Colon (tissue), 2 donors: ENCODE measurements around the gene TBC1D24.
"Not testable (repeated sequence)": the region's sequence is repeated elsewhere in the genome, so short reads cannot be mapped to it uniquely, and the experiment has no call there.

Source experiments
- FAIRE-seq: peaks from 2 replicates; lab custom pipeline; 2012; peaks lifted over from hg19 to GRCh38; lab: Jason Lieb, UNC
- donor health status: control.
- donor health status: control.

Gene TBC1D24

GRCh38 chr16:2474877-2475412, at the start of gene TBC1D24:
Gene TBC1D24 (plus strand): TSS chr16:2475127. CDS start chr16:2496149, 21,022 bp downstream.
- no peak for FAIRE-seq

- no peak for FAIRE-seq
Measured at GRCh38 chr16:2425825-2426430, 49.0 kb upstream of the TBC1D24 start.

GRCh38 chr16:2426941-2427361, 48.0 kb upstream of the TBC1D24 start:
- no peak for FAIRE-seq

- FAIRE-seq, result no peak
Measured at GRCh38 chr16:2427526-2427925, 47.4 kb upstream of the TBC1D24 start.

GRCh38 chr16:2428051-2428783, 46.7 kb upstream of the TBC1D24 start:
- no peak for FAIRE-seq

GRCh38 chr16:2428784-2429033, 46.2 kb upstream of the TBC1D24 start:
- no peak for FAIRE-seq

- no peak for FAIRE-seq
Measured at GRCh38 chr16:2429034-2429770, 45.7 kb upstream of the TBC1D24 start, which contains the start of gene CCNF. Gene CCNF (plus strand): TSS chr16:2429447. CDS start chr16:2429482, 35 bp downstream.

GRCh38 chr16:2429771-2430663, 44.9 kb upstream of the TBC1D24 start:
- FAIRE-seq, result no peak

- no peak for FAIRE-seq
Measured at GRCh38 chr16:2432286-2432685, 42.6 kb upstream of the TBC1D24 start.

GRCh38 chr16:2432801-2433505, 42.0 kb upstream of the TBC1D24 start:
- no peak for FAIRE-seq

- FAIRE-seq, result not testable (repeated sequence)
Measured at GRCh38 chr16:2435236-2435635, 39.7 kb upstream of the TBC1D24 start.

- FAIRE-seq, result no peak
Measured at GRCh38 chr16:2436110-2436509, 38.8 kb upstream of the TBC1D24 start.

GRCh38 chr16:2437032-2437790, 37.7 kb upstream of the TBC1D24 start:
- FAIRE-seq, result no peak

GRCh38 chr16:2438121-2438520, 36.8 kb upstream of the TBC1D24 start:
- no peak for FAIRE-seq

GRCh38 chr16:2439598-2439997, 35.3 kb upstream of the TBC1D24 start:
- no peak for FAIRE-seq

- FAIRE-seq, result not testable (repeated sequence)
Measured at GRCh38 chr16:2441143-2441804, 33.7 kb upstream of the TBC1D24 start.

- FAIRE-seq, result no peak
Measured at GRCh38 chr16:2443555-2443954, 31.4 kb upstream of the TBC1D24 start.

- FAIRE-seq, result no peak
Measured at GRCh38 chr16:2447920-2448583, 26.9 kb upstream of the TBC1D24 start.

GRCh38 chr16:2449118-2449517, 25.8 kb upstream of the TBC1D24 start:
- FAIRE-seq, result no peak
